Gastroesophageal sphincter (tissue), 4 donors: Measurements from ENCODE around the gene GAMT. TPM values are rescaled to one million over a fixed set of nuclear protein-coding genes. Genes with fewer than 3 reads are reported as not detected.
A peak's percentile ranks its signal among the peaks of the same experiment; 100 is the strongest.

ENCODE experiments used
- ATAC-seq: fragments of 150-250 bp; one replicate; pipeline ENCODE4 v1.9.1; 2016; ENCODE audit warnings: mild to moderate bottlenecking, moderate library complexity
- H3K27ac ChIP-seq, 4 donors: fragments of 200-600 bp; sonication (generic) in 3 of 4; 1 replicate in 3 of 4; 2 replicates in 1 of 4; pipeline ENCODE4 v1.5.1; 2016 to 2019
- H3K27me3 ChIP-seq: fragments of 200-600 bp; sonication (generic); one replicate; pipeline ENCODE4 v1.5.1; 2019
- H3K36me3 ChIP-seq, 2 donors: fragments of 200-600 bp; sonication (generic); one replicate each; pipeline ENCODE4 v1.5.1; 2019; ENCODE audit warnings: control low read depth in 1 of 2
- H3K4me1 ChIP-seq, 3 donors: fragments of 200-600 bp; sonication (generic); 1 replicate in 2 of 3; 2 replicates in 1 of 3; pipeline ENCODE4 v1.5.1; 2016 to 2019; ENCODE audit warnings: control low read depth in 2 of 3
- H3K4me3 ChIP-seq, 2 donors: fragments of 200-600 bp; sonication (generic); one replicate each; pipeline ENCODE4 v1.5.1; 2019; ENCODE audit warnings: mild to moderate bottlenecking in 1 of 2, moderate library complexity in 1 of 2
- H3K9me3 ChIP-seq, 3 donors: fragments of 200-600 bp; sonication (generic); one replicate each; pipeline ENCODE4 v1.5.1; 2017 to 2019; ENCODE audit warnings: control low read depth in 2 of 3
- CTCF ChIP-seq, 4 experiments: fragments of 200-600 bp in 2 of 4; fragments of 450-650 bp in 2 of 4; sonication (generic) in 1 of 4; IDR thresholded peaks; one replicate each; pipeline ENCODE4 v1.5.1; 2017 to 2019; ENCODE audit warnings: antibody characterized with exemption in 4 of 4, mild to moderate bottlenecking in 2 of 4, moderate library complexity in 2 of 4
- EP300 ChIP-seq: sonication (generic); formaldehyde crosslinking; IDR thresholded peaks from one replicate; pipeline ENCODE4 v1.6.1; 2017; ENCODE audit warnings: antibody characterized with exemption, mild to moderate bottlenecking
- POLR2A ChIP-seq, 2 donors: fragments of 450-650 bp; IDR thresholded peaks; one replicate each; pipeline ENCODE4 v1.6.1; 2017; ENCODE audit warnings: antibody characterized with exemption in 2 of 2, mild to moderate bottlenecking in 2 of 2, moderate library complexity in 1 of 2
- POLR2AphosphoS5 ChIP-seq: sonication (generic); formaldehyde crosslinking; IDR thresholded peaks from one replicate; pipeline ENCODE4 v1.6.1; 2017; ENCODE audit warnings: antibody characterized with exemption
- WGBS, 2 donors: methylation state at CpG; one replicate each; pipeline ENCODE4 v1.1.5; 2018; ENCODE audit warnings: low coverage in 1 of 2; 5-methylcytosine and 5-hydroxymethylcytosine counted together
- total RNA-seq, 4 donors: library from RNA; depleted of rRNA; stranded (reverse); fragments of >200 nt; gene quantifications; one replicate each; pipeline ENCODE4 v1.1.0, GENCODE V29; 2016

GAMT gene
- total RNA-seq, 4 donors from 2014 or later, result 10.4 to 14.7 (median 10.9) TPM

- ATAC-seq, result no peak
- H3K4me3 ChIP-seq, result no peak overlapping the region
- TF ChIP-seq CTCF (IDR thresholded peaks at IDR 0.05), result no peak
- no peak for TF ChIP-seq POLR2AphosphoS5
- TF ChIP-seq EP300, result no peak
- no peak for TF ChIP-seq POLR2A (IDR thresholded peaks at IDR 0.05)
- WGBS, 2 donors, result 74 to 83% methylated on average over 1 to 5 of the region's 9 CpGs
- H3K9me3 ChIP-seq, result no peaks in the 10 kb centered on the region
- peak overlapping the region in 3 of 4 donors; percentile 56 to 98 (median 78) for H3K27ac ChIP-seq
- H3K36me3 ChIP-seq, result peaks cover 0 to 11% of the 10 kb centered on the region in 2 donors
- no peaks in the 10 kb centered on the region for H3K27me3 ChIP-seq
- peaks cover 3 to 84% (median 54%) of the 10 kb centered on the region in 3 donors for H3K4me1 ChIP-seq
Observed at GRCh38 chr19:1410789-1411188, 9.4 kb upstream of the GAMT start.

GRCh38 chr19:1410136-1410786 is 8.9 kb upstream of the GAMT start:
- no peak for TF ChIP-seq EP300
- no peaks in the 10 kb centered on the region for H3K27me3 ChIP-seq
- H3K4me3 ChIP-seq, result peak overlapping the region in 1 of 2 donors; percentile 100
- H3K9me3 ChIP-seq, result no peaks in the 10 kb centered on the region
- H3K27ac ChIP-seq, result peak overlapping the region in 2 of 4 donors; percentile 78 to 98
- no peak for ATAC-seq
- H3K4me1 ChIP-seq, result peaks cover 3 to 79% (median 49%) of the 10 kb centered on the region in 3 donors
- H3K36me3 ChIP-seq, result peaks cover 0 to 11% of the 10 kb centered on the region in 2 donors
- WGBS, 2 donors, result no CpG with 5 or more reads among the region's 23 CpGs

GRCh38 chr19:1409204-1410005 is 8.1 kb upstream of the GAMT start:
- Histone ChIP-seq H3K27me3 (no peaks in the 10 kb centered on the region), H3K9me3 (no peaks in the 10 kb centered on the region), H3K27ac (peak overlapping the region in 3 of 4 donors; percentile 96 to 98 (median 98)), H3K4me1 (peaks cover 3 to 70% (median 46%) of the 10 kb centered on the region in 3 donors), H3K36me3 (peaks cover 0 to 11% of the 10 kb centered on the region in 2 donors), H3K4me3 (peak overlapping the region; percentile 88 to 100)
- TF ChIP-seq POLR2AphosphoS5 (no peak), EP300 (no peak), CTCF (IDR thresholded peaks at IDR 0.05) (no peak), POLR2A (IDR thresholded peaks at IDR 0.05) (no peak)
- ATAC-seq, result no peak
- WGBS, 2 donors, result 9 to 46% methylated on average over 4 to 7 of the region's 33 CpGs

- ATAC-seq, result no peak
- no peaks in the 10 kb centered on the region for H3K27me3 ChIP-seq
- TF ChIP-seq EP300 (no peak), CTCF (IDR thresholded peaks at IDR 0.05) (no peak), POLR2A (IDR thresholded peaks at IDR 0.05) (peak; percentile 14 to 23), POLR2AphosphoS5 (peak; percentile 39)
- peaks cover 0 to 11% of the 10 kb centered on the region in 2 donors for H3K36me3 ChIP-seq
- H3K27ac ChIP-seq, result peak overlapping the region; percentile 83 to 98 (median 97)
- H3K4me1 ChIP-seq, result peaks cover 3 to 61% (median 45%) of the 10 kb centered on the region in 3 donors
- no CpG with 5 or more reads among the region's 69 CpGs for WGBS, 2 donors
- no peaks in the 10 kb centered on the region for H3K9me3 ChIP-seq
- peak overlapping the region; percentile 88 to 100 for H3K4me3 ChIP-seq
Observed at GRCh38 chr19:1408300-1409203, 7.2 kb upstream of the GAMT start.
